Measurements from ENCODE around the gene IQCE. TPM values are rescaled to one million over a fixed set of nuclear protein-coding genes. Genes with fewer than 3 reads are reported as not detected.

Gene IQCE
- total and polyA plus RNA-seq, 10 of the 15 experiments (the other 5 are each of a cell fraction or from before 2014, with no cell fraction given) = 0.37 to 8.1 (median 3.7) TPM

GRCh38 chr7:2546776-2547586, 11.8 kb upstream of the IQCE start:
- H3K9me3 ChIP-seq (replicated peaks; ENCODE audit: control insufficient read depth, insufficient read depth, low read length) = no peaks in the 10 kb centered on the region
- FAIRE-seq = no peak

More at GRCh38 chr7:2546776-2547586, 11.8 kb upstream of the IQCE start:
- Histone ChIP-seq H3K79me2 (ENCODE audit: control insufficient read depth, insufficient read depth, low read length) (no peaks in the 10 kb centered on the region), H4K20me1 (ENCODE audit: control insufficient read depth, insufficient read depth) (no peaks in the 10 kb centered on the region), H3K9ac (ENCODE audit: control insufficient read depth, insufficient read depth, low read length) (no peak overlapping the region), H3K27me3 (replicated peaks in 1 of 2; ENCODE audit: control insufficient read depth in 2 of 2, insufficient read depth in 2 of 2, low read length in 1 of 2) (no peaks in the 10 kb centered on the region), H2AFZ (ENCODE audit: control insufficient read depth, low read depth, low read length) (no peak overlapping the region), H3K36me3 (ENCODE audit: control insufficient read depth in 2 of 2, insufficient read depth in 2 of 2, low read length in 1 of 2) (peaks cover 4 to 23% of the 10 kb centered on the region in 2 experiments), H3K4me1 (ENCODE audit: control insufficient read depth, insufficient read depth, low read length) (no peaks in the 10 kb centered on the region), H3K4me3 (no peak overlapping the region), H3K27ac (ENCODE audit: control insufficient read depth, insufficient read depth) (no peak overlapping the region), H3K4me2 (ENCODE audit: control insufficient read depth, insufficient read depth) (no peak overlapping the region)
- TF ChIP-seq ZZZ3 (IDR thresholded peaks at IDR 0.05; ENCODE audit: control insufficient read depth, insufficient read length, low read depth) (no peak), SPI1 (IDR thresholded peaks at IDR 0.05; ENCODE audit: borderline replicate concordance, insufficient read depth, low read depth, low read length) (no peak)
- TF ChIP-seq, protein P1, sequence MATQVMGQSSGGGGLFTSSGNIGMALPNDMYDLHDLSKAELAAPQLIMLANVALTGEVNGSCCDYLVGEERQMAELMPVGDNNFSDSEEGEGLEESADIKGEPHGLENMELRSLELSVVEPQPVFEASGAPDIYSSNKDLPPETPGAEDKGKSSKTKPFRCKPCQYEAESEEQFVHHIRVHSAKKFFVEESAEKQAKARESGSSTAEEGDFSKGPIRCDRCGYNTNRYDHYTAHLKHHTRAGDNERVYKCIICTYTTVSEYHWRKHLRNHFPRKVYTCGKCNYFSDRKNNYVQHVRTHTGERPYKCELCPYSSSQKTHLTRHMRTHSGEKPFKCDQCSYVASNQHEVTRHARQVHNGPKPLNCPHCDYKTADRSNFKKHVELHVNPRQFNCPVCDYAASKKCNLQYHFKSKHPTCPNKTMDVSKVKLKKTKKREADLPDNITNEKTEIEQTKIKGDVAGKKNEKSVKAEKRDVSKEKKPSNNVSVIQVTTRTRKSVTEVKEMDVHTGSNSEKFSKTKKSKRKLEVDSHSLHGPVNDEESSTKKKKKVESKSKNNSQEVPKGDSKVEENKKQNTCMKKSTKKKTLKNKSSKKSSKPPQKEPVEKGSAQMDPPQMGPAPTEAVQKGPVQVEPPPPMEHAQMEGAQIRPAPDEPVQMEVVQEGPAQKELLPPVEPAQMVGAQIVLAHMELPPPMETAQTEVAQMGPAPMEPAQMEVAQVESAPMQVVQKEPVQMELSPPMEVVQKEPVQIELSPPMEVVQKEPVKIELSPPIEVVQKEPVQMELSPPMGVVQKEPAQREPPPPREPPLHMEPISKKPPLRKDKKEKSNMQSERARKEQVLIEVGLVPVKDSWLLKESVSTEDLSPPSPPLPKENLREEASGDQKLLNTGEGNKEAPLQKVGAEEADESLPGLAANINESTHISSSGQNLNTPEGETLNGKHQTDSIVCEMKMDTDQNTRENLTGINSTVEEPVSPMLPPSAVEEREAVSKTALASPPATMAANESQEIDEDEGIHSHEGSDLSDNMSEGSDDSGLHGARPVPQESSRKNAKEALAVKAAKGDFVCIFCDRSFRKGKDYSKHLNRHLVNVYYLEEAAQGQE (IDR thresholded peaks at IDR 0.05; ENCODE audit: low read depth, low read length) = peak; percentile 57; the same call in 1 of the 2 replicates
- RAD21 ChIA-PET (ENCODE audit: unreplicated experiment) = interaction anchor here (0.6 kb wide), 1 partner anchor 19 kb away, joined by 3 read pairs; no protein-coding TSS in a partner anchor
- CTCF ChIA-PET = no interaction called here
- DNase-seq (ENCODE audit: low read depth, low spot score) (no peak), ATAC-seq (no peak)
- POLR2A ChIA-PET = no interaction called here
- intact Hi-C loops (cut with micrococcal nuclease; ENCODE audit: unreplicated experiment) (no loop called here), in situ Hi-C loops (cut with MboI) (no loop called here)
- SMC1A ChIA-PET (ENCODE audit: uncharacterized antibody, unreplicated experiment) = no interaction called here
- WGBS (ENCODE audit: insufficient coverage, insufficient replicate concordance, low lambda C conversion rate, missing lambda C conversion rate) = 97% methylated on average over 31 of the region's 31 CpGs
- BruUV-seq (replicated peaks) = no TSS peak
